Gastrocnemius medialis (tissue), 4 donors: ENCODE data around the gene CLEC4D.

Experiments used
- POLR2A ChIP-seq, 2 donors: fragments of 450-650 bp; IDR thresholded peaks; one replicate each; pipeline ENCODE4 v1.6.1; 2017; ENCODE audit warnings: antibody characterized with exemption in 2 of 2, mild to moderate bottlenecking in 2 of 2, moderate library complexity in 2 of 2
- TF ChIP-seq, protein P1 (sequence below), 5 experiments: fragments of 450-650 bp in 3 of 5; fragments of 200-600 bp in 2 of 5; sonication (generic) in 2 of 5; IDR thresholded peaks in 4 of 5; conservative IDR thresholded peaks in 1 of 5; 1 replicate in 4 of 5; 2 replicates in 1 of 5; pipeline ENCODE4 v1.5.1; 2016 to 2019; ENCODE audit warnings: antibody characterized with exemption in 5 of 5, mild to moderate bottlenecking in 3 of 5, moderate library complexity in 3 of 5

DNA sequence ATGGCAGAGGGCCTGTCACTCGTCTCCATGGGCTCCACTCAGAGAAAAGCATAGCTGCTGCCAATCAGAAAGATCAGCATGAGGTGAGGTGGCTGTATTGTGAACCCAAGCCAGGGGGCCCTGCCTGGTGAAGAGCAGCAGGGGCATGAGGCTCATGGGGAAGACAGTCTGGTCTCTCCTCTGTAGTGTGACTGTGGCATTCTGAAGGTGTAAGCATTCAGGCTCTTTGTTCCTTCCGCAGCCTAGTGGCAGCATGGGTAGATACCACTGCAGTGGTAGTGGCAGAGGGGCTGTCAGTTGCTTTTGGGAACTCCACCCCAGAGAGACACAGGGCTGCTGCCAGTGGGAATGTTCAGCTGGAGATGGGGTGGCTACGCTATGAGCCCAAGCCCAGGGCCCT is 5.1 kb upstream of the CLEC4D start:
- TF ChIP-seq, protein P1, sequence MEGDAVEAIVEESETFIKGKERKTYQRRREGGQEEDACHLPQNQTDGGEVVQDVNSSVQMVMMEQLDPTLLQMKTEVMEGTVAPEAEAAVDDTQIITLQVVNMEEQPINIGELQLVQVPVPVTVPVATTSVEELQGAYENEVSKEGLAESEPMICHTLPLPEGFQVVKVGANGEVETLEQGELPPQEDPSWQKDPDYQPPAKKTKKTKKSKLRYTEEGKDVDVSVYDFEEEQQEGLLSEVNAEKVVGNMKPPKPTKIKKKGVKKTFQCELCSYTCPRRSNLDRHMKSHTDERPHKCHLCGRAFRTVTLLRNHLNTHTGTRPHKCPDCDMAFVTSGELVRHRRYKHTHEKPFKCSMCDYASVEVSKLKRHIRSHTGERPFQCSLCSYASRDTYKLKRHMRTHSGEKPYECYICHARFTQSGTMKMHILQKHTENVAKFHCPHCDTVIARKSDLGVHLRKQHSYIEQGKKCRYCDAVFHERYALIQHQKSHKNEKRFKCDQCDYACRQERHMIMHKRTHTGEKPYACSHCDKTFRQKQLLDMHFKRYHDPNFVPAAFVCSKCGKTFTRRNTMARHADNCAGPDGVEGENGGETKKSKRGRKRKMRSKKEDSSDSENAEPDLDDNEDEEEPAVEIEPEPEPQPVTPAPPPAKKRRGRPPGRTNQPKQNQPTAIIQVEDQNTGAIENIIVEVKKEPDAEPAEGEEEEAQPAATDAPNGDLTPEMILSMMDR (IDR thresholded peaks at IDR 0.05 in 4 of 5, conservative IDR thresholded peaks at IDR 0.05 in 1 of 5) = no peak
- no peak for TF ChIP-seq POLR2A (IDR thresholded peaks at IDR 0.05)
